Stromal cell of bone marrow (primary cell): ENCODE measurements around the gene MAPRE3.

ENCODE experiments used
- DNase-seq: peaks from one replicate; pipeline ENCODE4 v3.0.0-alpha.2; 2012; ENCODE audit warnings: low read depth

The MAPRE3 gene

DNA sequence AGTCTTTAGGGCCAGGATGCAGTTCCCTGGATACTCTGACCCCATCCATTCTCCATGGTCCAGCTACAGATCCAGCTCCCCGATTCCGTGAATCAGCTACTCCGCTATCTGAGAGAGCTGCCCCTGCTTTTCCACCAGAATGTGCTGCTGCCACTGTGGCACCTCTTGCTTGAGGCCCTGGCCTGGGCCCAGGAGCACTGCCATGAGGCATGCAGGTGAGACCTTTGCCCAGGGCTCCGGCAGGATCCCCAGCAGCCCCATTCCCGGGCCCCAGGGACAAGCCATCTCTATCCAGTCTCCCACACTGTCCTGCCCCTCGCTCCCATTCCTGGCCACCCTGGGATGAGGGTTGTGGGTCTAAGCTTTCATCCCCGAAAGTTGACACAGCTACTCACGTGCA, 69.8 kb downstream of the MAPRE3 start:
- DNase-seq, result no peak

DNA sequence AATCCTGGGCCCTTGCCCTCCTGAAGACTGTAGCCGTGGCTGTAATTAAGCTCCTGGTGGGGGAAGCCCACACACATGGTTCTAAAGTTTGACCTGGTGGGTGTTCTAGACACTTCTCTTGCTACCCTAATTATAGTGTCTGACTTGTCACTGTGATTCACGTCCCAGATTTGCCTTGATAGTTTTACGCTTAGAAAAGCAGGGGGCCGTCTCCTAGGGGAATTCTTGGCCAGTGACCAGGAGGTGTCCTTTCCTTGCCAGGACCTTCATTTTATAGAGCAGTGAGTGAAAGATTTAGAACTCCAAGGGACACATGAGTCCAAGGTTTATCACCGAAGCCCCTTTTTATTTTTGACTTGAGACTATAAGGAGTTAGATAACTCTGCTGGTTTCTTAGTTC, 71.3 kb downstream of the MAPRE3 start:
- DNase-seq, result no peak

DNA sequence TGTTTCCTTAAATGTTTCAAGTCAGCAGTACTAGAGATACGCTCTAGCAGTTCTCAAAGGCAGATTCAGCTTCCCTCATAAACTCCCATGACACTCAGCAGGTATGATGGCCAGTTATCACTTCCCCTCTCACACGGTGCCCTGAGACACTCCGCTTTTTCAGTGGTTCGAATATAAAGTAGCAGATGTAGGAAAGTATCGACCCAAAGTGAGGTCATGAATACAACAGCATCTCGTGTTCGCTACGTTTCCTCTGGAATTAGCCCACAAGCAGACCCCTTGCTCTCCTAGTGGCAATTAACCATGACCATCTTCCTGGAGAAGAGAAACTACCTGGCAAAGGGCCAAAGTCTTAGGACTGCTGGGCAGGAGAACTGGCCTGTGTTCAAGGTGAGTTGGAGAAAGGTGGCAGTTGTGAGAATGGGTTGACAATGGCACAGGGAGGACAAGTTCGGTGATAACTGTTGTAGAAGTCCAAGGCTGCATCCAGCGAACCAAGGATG, 71.8 kb downstream of the MAPRE3 start:
- DNase-seq, result no peak

DNA sequence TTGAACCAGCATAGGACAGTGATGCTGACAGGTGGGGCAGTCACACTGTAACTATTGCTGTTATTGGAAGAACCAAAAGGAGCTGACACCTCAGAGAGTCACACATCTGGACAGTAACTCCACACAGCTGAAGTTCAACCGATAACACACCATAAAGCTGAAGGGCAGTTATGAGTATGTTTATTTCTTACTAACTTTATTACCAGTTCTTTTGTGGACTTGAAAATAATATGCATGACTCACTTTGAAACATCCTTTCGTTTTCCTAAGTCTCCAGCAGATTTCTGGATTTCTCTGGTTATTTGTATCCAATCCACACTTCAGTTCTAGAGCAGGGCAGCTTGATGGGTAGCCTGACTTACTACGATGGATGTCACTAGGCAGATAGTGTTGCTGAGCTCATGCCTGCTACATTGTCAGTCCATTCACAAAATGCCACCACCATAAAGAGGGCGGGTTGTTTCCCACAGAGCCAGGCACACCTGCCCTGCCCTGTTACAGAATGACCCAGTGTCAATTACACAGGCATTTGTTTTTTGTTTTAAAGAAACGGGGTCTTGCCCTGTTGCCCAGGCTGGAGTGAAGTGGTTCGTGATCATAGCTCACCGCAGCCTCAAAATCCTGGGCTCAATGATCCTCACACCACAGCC, 72.7 kb downstream of the MAPRE3 start:
- no peak for DNase-seq

DNA sequence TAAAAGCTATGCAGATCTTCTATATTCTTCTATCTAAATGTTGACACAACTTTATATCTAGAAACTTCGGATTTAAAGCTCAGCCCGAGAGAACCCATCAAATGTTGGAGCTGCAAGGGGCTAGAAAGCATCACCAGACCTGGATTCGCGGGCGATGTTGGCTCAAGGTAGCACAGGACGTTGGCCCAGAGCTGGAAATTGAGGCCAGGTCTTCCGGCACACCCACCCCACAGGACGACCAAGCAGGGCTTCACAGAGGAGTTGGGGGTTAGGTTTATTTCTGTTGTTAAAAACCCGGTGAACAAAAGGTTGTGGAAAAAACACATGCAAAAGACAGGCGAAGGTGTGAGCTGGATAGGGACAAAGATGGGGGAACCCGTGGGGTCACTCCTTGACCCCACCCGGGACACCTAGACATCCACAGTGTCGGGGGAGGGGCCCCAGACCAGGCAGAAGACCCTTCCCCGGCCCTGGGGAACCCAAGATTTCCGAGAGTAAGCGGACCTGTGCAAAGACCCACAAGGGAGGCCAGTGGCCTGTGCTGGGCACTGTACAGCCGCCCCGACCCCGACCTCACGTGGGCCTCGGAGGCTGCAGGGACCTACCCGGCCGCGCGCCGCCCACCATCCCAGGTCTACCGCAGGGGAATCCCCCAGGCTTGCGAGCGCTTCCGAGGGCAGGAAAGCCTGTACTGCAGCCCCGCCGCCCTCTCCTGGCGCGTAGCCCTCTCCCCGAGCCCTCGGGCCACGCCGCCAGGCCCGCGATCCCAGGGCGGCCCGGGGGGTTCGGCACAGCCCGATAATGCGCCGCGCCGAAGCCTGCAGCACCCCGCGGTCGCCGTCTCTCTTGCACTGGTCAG, 79.2 kb downstream of the MAPRE3 start:
- no peak for DNase-seq

DNA sequence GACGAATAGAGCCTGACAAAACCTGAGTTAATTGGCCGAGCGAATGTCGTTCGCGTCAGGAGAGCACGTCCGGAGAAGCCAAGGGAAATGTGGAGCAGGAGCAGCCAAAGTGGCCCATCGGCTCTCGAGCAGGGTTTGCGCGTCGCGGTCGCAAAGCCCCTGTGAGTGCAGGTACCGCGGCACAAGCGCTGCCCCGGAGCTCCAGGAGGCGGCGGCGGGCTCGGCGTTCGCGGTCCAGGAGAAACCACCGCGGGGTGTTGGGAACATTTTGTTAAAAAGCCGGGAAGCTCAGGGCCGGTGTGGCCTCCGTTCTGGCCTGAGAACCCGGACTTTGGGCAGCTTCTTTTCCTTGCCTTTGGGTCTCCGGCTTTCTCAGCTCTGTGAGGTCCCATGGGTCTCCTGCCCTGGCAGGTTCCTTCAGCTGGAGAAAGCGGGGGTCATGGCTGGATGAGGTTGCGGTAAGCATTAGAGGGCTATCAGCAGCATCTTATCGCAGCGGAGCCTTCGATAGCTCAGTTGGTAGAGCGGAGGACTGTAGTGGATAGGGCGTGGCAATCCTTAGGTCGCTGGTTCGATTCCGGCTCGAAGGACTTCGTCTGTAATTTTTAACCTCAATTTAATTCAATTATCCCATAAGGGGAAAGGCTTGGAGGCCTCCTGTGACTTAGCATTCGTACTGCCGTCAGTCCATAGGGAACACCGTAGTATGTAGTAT, 80.0 kb downstream of the MAPRE3 start:
- peak; percentile 79 for DNase-seq

DNA sequence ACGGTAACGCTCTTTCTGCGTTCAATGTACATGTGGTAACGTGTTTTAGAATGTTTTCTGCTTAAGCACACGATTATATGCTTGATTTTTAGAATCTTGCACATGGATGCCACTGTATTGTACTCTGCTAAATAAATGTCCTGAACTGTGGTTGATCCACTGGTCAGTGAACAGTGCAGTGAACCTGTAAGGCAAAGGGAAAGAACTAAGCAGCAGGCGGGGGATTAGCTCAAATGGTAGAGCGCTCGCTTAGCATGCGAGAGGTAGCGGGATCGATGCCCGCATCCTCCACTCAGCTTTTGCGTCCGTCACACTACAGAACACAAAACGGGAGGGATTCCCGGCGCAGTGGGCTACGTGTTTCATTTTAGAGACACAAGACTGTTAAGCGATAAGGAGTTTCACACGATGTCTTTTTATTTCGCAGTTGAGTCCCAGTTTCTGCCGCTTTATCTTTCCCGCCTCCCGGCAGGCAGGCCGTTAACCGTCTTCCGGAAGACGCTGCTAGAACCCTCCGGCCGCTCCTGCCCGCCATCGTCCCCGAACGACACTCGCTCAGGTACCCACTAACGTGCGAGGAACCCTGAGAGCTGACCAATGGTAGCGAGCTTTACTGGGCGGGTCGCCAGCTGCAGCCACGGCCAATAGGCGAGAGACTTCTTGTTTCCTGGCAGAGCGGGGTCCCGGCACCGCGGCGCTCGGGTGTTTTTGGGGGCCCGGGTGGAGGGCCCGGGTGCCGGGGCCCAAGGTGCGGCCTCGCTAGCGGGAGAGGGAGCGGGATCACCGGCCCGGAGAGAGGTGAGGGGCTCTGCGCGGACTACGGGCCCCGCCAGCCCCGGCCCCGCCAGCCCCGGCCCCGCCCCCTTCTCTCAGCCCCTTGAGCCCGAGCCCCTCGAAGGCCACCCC, 80.8 kb downstream of the MAPRE3 start, which contains the start of gene AGBL5:
Gene AGBL5, plus strand, starts transcription at position 673 of the 906 bp plus-strand sequence. CDS start 1,291 bp downstream, outside the sequence.
- DNase-seq, result peak; percentile 81

DNA sequence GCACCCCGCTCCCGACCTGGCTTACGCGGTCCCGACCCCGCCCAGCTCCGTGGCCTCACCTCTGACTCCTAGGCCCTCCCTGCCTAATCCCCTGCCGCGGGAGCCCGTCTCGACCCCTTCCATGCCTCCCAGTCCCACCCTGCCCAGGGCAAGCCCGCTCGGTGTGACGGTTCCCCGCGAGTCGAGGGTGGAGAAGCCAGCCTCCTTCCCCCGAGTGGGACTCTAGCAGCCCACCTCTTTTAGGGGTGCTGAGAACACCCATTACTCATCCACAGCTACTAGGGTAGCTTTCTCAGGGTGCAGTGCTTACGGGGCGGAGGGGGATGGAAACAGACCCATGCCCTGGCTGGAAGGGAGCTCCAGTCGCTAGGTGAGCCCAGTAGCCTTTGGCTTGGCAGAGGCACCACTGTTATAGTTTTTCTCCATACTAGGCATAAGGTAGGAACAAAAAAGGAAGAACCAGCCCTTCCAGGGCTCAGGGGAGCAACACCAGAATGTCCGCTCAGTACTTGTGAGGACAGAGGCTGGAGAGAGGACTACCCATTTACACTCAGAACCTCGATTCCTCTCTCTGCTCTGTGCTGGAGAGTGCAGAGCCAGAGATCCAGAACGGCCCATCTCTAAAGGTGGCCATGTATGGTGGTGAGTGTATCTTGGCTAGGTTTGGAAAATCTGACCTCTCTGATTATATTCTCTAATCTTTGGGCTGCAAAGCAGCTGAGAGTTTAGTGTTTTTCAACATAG, 81.6 kb downstream of the MAPRE3 start:
- no peak for DNase-seq

DNA sequence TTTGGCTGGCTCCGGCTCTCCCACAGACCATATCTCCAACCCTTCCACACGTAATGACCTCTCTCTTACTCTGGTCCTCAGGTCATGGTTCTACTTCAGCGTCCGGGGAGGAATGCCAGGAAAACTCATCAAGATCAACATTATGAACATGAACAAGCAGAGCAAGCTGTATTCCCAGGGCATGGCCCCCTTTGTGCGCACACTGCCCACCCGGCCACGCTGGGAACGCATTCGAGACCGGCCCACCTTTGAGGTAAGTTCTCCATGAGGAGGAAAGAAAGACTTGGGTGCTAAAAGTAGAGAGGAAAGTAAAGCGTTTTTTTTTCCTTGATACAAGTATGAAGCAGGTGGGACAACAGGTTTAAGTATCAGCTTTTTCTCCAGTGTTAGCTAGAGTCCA, 82.9 kb downstream of the MAPRE3 start:
- DNase-seq, result no peak

DNA sequence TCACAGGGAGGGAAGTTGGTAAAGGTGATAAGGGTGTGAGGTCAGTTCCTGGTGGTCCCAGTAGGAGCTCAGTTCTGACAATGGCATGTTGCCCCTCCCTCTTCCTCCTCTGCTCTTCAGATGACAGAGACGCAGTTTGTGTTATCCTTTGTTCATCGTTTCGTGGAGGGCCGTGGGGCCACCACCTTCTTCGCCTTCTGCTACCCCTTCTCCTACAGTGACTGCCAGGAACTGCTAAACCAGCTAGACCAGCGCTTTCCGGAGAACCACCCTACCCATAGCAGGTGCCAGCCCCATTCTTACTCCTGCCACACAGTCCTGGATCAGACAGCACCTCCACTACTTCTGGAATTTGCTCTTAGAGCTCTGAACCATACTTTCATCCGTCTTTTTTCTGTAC, 83.3 kb downstream of the MAPRE3 start:
- no peak for DNase-seq

DNA sequence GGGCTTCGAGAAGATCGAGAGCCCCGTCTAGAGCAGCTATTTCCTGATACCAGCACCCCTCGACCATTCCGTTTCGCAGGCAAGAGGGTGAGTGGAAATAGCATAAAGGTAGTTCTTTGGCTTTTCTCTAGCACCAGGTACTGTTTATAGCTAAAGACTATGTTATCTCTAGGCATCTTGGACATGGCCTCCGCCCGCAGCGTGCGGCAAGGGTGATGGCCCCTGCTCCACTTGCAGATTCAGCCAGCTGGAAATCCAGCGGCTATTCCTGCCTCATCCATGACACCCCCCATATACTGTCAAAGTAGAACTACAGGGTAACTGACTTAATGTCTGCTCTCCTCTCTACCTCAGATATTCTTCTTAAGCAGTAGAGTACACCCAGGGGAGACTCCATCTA, 84.3 kb downstream of the MAPRE3 start:
- DNase-seq, result no peak

DNA sequence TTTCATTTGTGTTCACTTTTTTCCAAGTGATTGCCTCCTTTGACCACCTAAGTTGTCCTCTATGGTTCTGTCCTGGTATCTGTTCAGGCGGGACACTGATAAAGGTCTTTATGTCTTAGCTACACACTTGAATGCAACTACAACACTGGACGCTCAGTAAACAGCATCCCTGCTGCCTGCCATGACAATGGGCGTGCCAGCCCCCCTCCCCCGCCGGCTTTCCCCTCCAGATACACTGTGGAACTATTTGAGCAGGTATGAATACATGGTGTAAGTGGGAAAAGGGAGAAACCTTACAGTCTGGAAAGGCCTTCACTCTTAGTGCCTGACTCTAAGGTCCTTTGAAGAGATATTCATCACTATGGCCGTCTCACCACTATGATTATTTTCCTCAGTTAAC, 86.7 kb downstream of the MAPRE3 start:
- no peak for DNase-seq

DNA sequence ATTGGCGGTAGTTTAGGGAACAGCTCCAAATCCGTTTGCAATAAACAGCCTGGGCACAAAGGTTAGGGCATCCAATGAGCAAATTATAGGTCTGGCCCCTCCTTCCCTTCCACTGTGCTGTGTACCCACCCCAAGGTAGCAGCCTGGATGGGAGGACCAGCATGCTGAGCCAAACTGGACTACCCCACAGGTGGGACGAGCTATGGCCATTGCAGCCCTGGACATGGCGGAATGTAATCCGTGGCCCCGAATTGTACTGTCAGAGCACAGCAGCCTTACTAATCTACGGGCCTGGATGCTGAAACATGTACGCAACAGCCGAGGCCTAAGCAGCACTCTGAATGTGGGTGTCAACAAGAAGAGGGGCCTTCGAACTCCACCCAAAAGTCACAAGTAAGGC, 87.8 kb downstream of the MAPRE3 start:
- no peak for DNase-seq

DNA sequence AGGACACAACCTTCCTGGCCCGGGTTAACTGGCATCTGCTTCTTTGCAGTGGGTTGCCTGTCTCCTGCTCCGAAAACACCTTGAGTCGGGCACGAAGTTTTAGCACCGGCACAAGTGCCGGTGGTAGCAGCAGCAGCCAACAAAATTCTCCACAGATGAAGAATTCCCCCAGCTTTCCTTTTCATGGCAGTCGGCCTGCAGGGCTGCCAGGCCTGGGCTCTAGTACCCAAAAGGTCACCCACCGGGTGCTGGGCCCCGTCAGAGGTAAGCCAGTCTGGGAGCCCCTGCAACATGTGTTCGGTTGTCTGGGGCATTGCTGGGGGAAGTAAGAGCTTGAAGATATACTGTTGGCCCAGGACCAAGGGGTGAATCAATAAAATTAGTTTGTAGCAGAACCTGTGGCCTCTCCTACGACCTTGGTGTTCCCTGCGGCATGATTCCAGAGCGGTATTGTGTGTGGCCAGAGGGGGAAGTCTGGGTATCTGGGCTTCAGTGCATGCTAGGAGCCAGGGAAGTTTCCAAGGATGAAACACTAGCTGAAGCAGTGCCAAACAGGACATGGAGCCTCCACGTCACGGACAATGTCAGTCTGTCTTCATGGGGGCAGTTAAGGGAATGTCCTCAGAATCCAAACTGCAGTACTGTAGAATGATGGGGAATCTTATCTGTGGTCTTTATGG, 88.8 kb downstream of the MAPRE3 start:
- no peak for DNase-seq

DNA sequence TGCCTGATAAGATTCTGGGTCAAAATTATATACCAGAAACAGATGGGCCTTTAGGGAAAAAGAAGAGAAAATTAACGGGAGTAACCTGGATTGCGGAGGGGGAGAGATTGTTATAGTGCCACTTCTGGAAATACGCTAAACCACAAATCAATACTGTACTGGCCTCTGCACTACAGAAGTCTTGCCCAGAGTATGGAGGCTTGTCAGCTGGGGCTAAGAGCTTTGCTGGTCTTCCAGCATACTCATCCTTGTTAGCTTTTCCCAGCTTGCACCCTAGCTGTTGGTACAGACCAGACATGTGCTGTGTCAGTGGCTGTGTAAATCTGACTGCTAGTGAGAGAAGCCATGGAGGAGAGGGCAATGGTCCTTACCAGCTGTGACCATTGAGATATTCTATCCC, 89.9 kb downstream of the MAPRE3 start:
- DNase-seq, result no peak

DNA sequence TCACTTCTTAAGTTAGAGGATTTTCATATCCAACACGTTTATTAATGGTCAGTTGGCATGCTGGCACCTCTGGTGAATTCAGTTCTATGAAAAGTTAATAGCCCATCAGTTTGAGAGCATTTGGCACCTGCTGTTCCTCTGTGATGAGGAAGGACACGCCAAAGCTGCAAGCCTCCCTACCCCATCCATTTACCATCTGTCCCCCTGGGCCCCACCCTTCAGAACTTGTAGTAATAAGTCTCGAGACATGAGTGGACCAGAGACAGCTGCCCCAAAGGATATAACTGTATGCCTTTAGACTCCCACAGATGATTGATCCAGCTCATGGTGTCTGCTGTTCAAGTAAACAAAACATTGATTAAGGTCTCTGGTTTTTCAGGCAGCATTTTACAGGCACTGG, 94.7 kb downstream of the MAPRE3 start:
- DNase-seq, result no peak

DNA sequence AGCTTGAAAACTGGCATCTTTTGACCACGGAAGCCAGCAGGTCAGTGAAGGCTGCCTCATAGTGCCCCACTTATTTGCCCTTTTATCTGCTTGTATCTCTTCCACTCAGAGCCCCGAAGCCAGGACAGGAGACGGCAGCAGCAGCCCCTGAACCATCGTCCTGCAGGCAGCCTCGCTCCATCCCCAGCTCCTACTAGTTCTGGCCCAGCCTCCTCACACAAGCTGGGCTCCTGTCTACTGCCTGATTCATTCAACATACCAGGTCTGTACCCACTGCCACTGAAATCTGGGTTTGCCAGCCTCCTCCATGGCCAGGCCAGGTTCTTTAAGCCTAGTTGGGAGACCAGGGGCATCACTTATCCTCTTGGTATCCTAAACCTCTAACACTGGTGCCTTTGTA, 96.9 kb downstream of the MAPRE3 start:
- DNase-seq, result no peak

DNA sequence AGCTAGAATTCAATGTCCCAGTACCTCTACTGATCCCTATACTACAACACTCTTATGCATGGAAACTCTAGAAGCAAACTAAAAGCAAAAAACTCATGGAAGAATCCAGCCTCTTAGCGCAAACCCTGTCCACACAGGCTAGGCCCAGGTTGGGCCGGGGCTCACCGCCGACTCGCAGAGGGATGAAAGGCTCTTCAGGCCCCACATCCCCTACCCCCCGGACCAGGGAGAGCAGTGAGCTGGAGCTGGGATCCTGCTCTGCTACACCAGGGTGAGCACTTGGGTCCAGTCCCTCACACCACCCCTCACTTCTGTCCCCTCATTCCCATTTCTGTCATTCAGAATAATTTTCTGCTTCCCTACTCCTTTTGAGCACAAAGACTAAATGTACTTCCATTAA, 99.0 kb downstream of the MAPRE3 start:
- no peak for DNase-seq

DNA sequence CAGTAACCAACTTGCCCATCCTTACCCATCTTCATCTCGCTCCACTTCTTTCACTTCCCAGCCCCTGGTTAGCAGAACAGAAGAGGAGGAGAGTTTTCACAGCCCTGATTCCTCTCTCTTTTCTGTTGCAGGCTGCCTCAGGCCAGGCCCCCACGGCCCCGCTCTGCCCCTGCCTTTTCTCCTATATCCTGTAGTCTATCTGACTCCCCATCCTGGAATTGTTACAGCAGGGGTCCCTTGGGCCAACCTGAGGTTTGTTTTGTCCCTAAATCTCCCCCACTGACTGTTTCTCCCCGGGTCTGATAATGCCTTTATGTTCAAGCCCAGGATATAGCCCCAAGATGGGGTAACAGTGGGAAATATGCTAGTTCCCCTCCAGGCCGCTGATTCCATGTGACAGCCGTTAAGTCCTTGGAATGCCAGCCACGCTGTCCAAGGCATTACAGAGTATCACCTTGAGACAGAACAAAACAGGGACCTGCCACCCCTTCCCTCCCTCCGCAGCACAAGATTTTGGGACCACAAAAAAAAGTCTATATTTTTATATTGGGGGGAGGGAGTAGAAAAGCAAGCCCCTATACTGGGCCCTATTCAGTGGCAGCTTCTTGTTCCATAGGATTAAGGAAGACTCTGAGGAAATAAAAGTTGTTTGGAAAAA, 99.7 kb downstream of the MAPRE3 start:
- no peak for DNase-seq
